A673 (cell line): ENCODE data around the gene SRSF6. TPM values are rescaled to one million over a fixed set of nuclear protein-coding genes. Genes with fewer than 3 reads are reported as not detected.

Source experiments
- BruUV-seq: library from RNA; stranded (reverse); fragments of 400-500 nt; replicated peaks from 2 replicates; lab custom pipeline; 2021; lab: Mats Ljungman, UMichigan
- CTCF ChIA-PET: fragments of 300-600 bp; sonication (Branson Sonifier 250); formaldehyde crosslinking; loops from one replicate; lab custom pipeline; 2022; ENCODE audit warnings: antibody characterized with exemption; lab: Charles Lee
- POLR2A ChIA-PET: fragments of 300-600 bp; sonication (Branson Sonifier 250); formaldehyde crosslinking; loops from one replicate; lab custom pipeline; 2022; ENCODE audit warnings: antibody characterized with exemption; ENCODE audit not compliant: low non-redundant PET; lab: Charles Lee
- DNase-seq: peaks from one replicate; pipeline ENCODE4 v3.0.0-alpha.2; 2015; ENCODE audit warnings: low spot score
- H3K27ac ChIP-seq: fragments of 200-600 bp; sonication (generic); 2 replicates; pipeline ENCODE4 v1.5.1; 2016; ENCODE audit warnings: mixed run types, low read depth, mild to moderate bottlenecking, mixed read lengths, antibody characterized with exemption, low read length; ENCODE audit not compliant: poor library complexity, severe bottlenecking
- H3K27me3 ChIP-seq: fragments of 200-600 bp; sonication (generic); replicated peaks from 2 replicates; pipeline ENCODE4 v1.6.1; 2017; ENCODE audit warnings: mixed run types, low read depth, mild to moderate bottlenecking, mixed read lengths, antibody characterized with exemption, low read length; ENCODE audit not compliant: insufficient read depth, poor library complexity
- H3K36me3 ChIP-seq: fragments of 200-600 bp; sonication (generic); 2 replicates; pipeline ENCODE4 v1.6.1; 2016; ENCODE audit warnings: mixed run types, mild to moderate bottlenecking, mixed read lengths, antibody characterized with exemption, low read length; ENCODE audit not compliant: insufficient read depth, poor library complexity, severe bottlenecking
- H3K4me1 ChIP-seq: fragments of 200-600 bp; sonication (generic); 2 replicates; pipeline ENCODE4 v1.6.1; 2017; ENCODE audit warnings: mixed run types, mild to moderate bottlenecking, mixed read lengths, antibody characterized with exemption, low read length; ENCODE audit not compliant: insufficient read depth, poor library complexity, severe bottlenecking
- H3K4me3 ChIP-seq: fragments of 200-600 bp; sonication (generic); 2 replicates; pipeline ENCODE4 v1.5.1; 2016; ENCODE audit warnings: low read depth, mixed run types, mild to moderate bottlenecking, mixed read lengths, low read length; ENCODE audit not compliant: poor library complexity, severe bottlenecking
- H3K9me3 ChIP-seq: fragments of 200-600 bp; sonication (generic); 2 replicates; pipeline ENCODE4 v1.6.1; 2016; ENCODE audit warnings: mixed run types, low read depth, mild to moderate bottlenecking, mixed read lengths, antibody characterized with exemption, low read length; ENCODE audit not compliant: poor library complexity, severe bottlenecking
- CTCF ChIP-seq: fragments of 300-800, 200-600 bp; sonication (generic); conservative IDR thresholded peaks from 2 replicates; pipeline ENCODE4 v1.5.1; 2017; ENCODE audit warnings: low read depth, mild to moderate bottlenecking, antibody characterized with exemption, low read length, moderate library complexity, mixed read lengths
- EZH2 ChIP-seq: fragments of 200-600 bp; sonication (generic); IDR thresholded peaks from 2 replicates; pipeline ENCODE4 v1.6.1; 2017; ENCODE audit warnings: borderline replicate concordance, low read depth, mild to moderate bottlenecking, mixed read lengths, antibody characterized with exemption, low read length; ENCODE audit not compliant: poor library complexity, severe bottlenecking
- intact Hi-C: fragments of 100-400 bp; cut with micrococcal nuclease; formaldehyde crosslinking; loops from one replicate; pipeline ENCODE4 v1.10.0; 2022; ENCODE audit not compliant: unreplicated experiment
- total RNA-seq: library from RNA; stranded (reverse); gene quantifications from 2 replicates; pipeline ENCODE4 v1.2.3, GENCODE V29; 2021

SRSF6 gene
- total RNA-seq, 1 experiment from 2014 or later, result 212 TPM

GRCh38 chr20:43473381-43473704, 15.6 kb downstream of the SRSF6 start:
- POLR2A ChIA-PET, result no interaction called here
- no peaks in the 10 kb centered on the region for H3K36me3 ChIP-seq
- CTCF ChIA-PET, result no interaction called here
- intact Hi-C loops, result no loop called here
- no peaks in the 10 kb centered on the region for H3K4me1 ChIP-seq
- no peak overlapping the region for H3K4me3 ChIP-seq
- no peaks in the 10 kb centered on the region for H3K9me3 ChIP-seq
- no peak for DNase-seq
- BruUV-seq, result no TSS peak
- TF ChIP-seq CTCF, result no peak
- no peak for TF ChIP-seq EZH2
- H3K27ac ChIP-seq, result no peak overlapping the region
- H3K27me3 ChIP-seq, result peaks cover 4% of the 10 kb centered on the region

- DNase-seq, result no peak
- ChIA-PET POLR2A (interaction anchor here (0.6 kb wide), 1 partner anchor 20 kb away, joined by 16 read pairs; no protein-coding TSS in a partner anchor), CTCF (no interaction called here)
- Histone ChIP-seq H3K36me3 (no peaks in the 10 kb centered on the region), H3K4me1 (no peaks in the 10 kb centered on the region), H3K27ac (no peak overlapping the region), H3K4me3 (no peak overlapping the region), H3K27me3 (peaks cover 4% of the 10 kb centered on the region), H3K9me3 (no peaks in the 10 kb centered on the region)
- BruUV-seq, result no TSS peak
- TF ChIP-seq EZH2, result no peak
- TF ChIP-seq CTCF, result no peak
- intact Hi-C loops, result no loop called here
Measured at GRCh38 chr20:43477193-43477592, 19.5 kb downstream of the SRSF6 start.

- BruUV-seq, result no TSS peak
- DNase-seq, result no peak
- peaks cover 4% of the 10 kb centered on the region for H3K27me3 ChIP-seq
- no peak overlapping the region for H3K27ac ChIP-seq
- no peak for TF ChIP-seq CTCF
- TF ChIP-seq EZH2, result no peak
- ChIA-PET POLR2A (interaction anchor here (0.6 kb wide), 1 partner anchor 20 kb away, joined by 16 read pairs; no protein-coding TSS in a partner anchor), CTCF (no interaction called here)
- no peaks in the 10 kb centered on the region for H3K9me3 ChIP-seq
- intact Hi-C loops, result no loop called here
- no peak overlapping the region for H3K4me3 ChIP-seq
- no peaks in the 10 kb centered on the region for H3K36me3 ChIP-seq
- no peaks in the 10 kb centered on the region for H3K4me1 ChIP-seq
Measured at GRCh38 chr20:43477619-43478018, 19.9 kb downstream of the SRSF6 start.
